H7 (cell line): ENCODE data around the gene ATP4A. TPM values are rescaled to one million over a fixed set of nuclear protein-coding genes. Genes with fewer than 3 reads are reported as not detected.

Source experiments
- DNase-seq: peaks from one replicate; pipeline ENCODE4 v3.0.0; 2012
- H3K27me3 ChIP-seq: 2 replicates; pipeline ENCODE4 v1.6.0; 2011; ENCODE audit warnings: mild to moderate bottlenecking, low read length; ENCODE audit not compliant: control insufficient read depth, insufficient read depth
- H3K36me3 ChIP-seq: replicated peaks from 2 replicates; pipeline ENCODE4 v1.5.1; 2011; ENCODE audit warnings: low read length; ENCODE audit not compliant: control insufficient read depth, insufficient read depth
- H3K4me3 ChIP-seq: 2 replicates; pipeline ENCODE4 v1.5.1; 2011; ENCODE audit warnings: low read depth, mild to moderate bottlenecking, control low read depth, low read length, moderate library complexity; ENCODE audit not compliant: insufficient read depth
- total RNA-seq: library from RNA; depleted of rRNA; stranded (reverse); fragments of >200 nt; shearing (Covaris generic); gene quantifications from 2 replicates; pipeline ENCODE4 v1.2.3, GENCODE V29; 2014

ATP4A gene
- total RNA-seq, 1 experiment from 2014 or later, result 0.21 TPM

DNA sequence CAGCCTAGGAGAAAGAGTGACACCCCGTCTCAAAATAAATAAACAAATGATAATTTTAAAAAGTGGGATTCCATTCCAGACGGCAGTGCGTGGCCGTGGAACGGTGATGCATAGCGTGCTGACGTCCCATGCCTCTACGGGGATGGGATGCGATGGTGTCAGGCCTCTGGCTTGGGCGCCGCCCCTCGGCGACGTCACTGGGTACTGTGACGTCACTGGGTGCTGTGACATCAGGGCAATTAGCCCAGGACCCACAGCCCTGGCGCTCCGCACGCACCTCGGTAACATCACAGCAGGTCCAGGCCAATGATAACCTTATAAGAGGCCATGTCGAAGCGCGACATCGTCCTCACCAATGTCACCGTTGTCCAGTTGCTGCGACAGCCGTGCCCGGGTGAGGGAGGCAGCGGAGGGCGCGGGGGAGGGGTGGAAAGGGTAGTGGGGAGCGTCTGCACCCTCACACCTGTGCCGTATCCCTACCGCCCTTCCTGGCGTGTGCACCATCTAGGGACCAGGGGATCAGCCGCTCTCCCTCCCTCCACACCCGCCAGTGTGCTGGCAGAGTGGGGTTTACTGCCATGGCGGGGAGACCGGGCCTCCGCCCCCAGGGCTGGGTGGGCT, 30.1 kb downstream of the ATP4A start, which contains the start of gene GAPDHS:
TSS of gene GAPDHS (plus strand) at position 256 of the 621 bp plus-strand sequence. CDS start at position 328, 72 bp downstream.
- Histone ChIP-seq H3K27me3 (peaks cover 2% of the 10 kb centered on the region), H3K4me3 (peak within 1 kb of the TSS; percentile 27; the same call in 1 of the 2 replicates), H3K36me3 (no peaks in the 10 kb centered on the region)
- peak; percentile 80 for DNase-seq

DNA sequence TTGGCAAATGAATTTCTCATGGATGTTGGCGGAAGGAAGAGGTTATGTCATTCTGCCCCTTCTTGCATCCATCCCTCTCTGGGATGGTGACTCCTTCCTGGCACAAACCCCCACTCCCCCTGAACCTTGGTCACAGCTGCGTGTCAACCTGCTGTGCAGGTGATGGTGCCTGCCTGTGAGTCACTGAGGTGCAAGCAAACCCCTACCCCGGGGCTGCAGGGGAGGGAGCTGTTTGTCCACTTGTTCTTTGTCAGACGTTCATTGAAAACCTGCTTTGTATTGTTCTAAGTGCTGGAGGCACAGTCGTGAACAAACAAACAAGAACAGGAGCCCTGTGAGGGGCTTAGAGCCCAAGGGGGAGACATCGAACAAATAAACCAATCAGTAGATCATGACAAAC, 32.2 kb downstream of the ATP4A start:
- no peak for DNase-seq
- H3K36me3 ChIP-seq, result no peaks in the 10 kb centered on the region
- H3K27me3 ChIP-seq, result peaks cover 2% of the 10 kb centered on the region
- no peak overlapping the region for H3K4me3 ChIP-seq

DNA sequence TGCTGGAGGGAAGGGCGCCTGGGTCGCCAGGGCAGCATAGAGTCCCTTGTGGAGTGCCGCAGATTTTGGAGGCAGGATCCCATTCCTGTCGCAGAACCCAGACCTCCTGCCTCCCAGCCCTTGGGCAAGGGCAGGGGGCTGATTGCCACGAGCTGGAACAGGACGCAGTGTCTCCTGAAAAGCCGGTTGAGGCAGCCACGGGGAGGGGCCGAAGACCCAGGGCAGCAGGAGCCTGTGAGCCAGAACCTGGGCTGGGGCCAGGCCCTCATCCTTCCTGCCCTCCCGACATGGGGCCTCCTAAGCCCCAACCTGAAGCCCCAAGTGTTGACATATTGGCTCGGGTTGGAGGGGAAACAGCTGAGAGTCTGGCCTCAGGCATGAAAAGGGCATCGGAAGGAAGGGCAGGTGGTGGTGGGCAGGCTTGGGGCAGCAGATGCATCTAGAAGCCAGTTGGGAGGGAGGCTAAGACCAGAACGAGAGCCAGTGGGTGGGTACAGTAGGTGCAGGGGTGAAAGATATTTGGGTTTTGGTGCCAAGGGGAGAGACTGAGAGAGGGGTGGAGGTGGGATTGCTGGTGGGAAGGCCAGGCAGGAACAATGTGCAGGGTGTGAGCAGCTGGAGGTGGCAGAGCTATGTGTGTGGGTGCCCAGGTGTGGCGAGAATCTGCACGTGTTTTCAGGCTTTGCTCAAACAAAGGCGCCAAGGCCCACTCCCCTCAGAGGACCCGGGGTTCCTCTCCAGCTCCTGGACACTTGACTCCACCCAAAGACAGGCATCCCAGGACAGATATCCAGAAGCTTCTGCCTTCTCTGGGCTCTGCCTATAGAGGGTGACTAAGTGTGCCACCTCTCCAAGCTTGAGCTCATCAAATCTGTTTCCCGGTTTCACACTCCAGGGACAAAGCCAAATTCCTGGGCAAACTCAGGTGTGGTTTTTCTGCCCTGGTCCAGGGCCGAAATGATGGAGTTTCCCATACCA, 33.9 kb downstream of the ATP4A start:
- H3K27me3 ChIP-seq, result peaks cover 6% of the 10 kb centered on the region
- H3K36me3 ChIP-seq, result no peaks in the 10 kb centered on the region
- no peak for DNase-seq
- no peak overlapping the region for H3K4me3 ChIP-seq

DNA sequence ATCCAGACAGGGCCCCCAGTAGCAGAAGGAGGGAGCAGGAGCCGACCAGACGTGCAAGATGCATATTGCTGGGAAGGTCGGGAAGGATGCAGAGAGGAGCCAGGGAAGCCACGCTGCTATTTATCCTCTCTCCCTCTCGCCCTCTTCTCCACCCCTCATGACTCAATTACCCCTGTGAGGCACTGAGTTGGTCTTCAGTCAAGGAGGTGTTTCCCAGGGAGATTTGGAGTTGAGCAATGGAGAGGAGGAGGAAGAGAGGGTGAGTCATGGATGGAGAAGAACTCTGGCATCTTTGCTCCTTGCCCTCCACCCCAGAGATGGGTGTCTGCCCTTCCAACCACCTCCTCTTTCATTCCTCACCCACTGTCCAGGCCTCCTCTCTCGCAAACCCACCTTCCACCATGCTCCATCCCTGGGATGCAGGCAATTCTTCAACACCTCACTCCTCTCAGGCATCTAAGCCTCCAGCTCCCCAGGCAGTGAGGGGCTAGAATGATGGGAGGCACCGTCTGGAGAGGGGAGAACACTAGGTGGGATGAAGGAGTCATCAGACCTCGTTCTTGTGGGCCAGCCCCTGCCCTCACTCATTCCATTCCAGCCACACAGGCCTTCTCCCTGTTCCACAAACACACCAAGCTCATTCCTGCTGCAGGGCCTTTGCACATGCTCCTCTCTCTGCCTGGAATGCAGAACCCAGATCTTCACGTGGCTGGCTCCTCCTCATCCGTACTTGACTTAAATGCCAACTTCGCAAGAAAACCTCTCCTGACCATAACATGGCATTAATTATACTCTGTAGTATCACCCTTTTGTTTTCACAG, 35.0 kb downstream of the ATP4A start, which contains the start of gene SBSN:
TSS of gene SBSN (minus strand) at position 94 of the 821 bp plus-strand sequence. CDS start at position 64, 30 bp downstream.
- DNase-seq, result no peak
- H3K36me3 ChIP-seq, result no peaks in the 10 kb centered on the region
- H3K27me3 ChIP-seq, result peaks cover 6% of the 10 kb centered on the region
- H3K4me3 ChIP-seq, result no peak within 1 kb of the TSS

DNA sequence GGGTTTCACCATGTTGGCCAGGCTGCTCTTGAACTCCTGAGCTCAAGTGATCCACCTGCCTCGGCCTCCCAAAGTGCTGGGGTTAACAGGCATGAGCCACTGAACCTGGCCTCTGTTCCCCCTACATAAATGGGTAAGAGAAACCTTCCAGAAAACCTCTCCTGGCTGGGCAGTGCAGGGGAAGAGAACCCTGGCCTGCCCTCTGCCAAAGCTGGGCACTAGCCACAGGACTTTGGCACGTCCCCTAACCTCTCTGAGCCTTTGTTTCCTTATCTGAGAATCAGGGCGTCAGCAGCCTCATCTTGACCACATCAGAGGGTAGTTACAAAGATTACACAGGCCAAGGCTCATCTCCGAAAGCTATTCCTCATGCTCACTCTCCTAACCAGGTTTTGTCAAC, 37.6 kb downstream of the ATP4A start:
- Histone ChIP-seq H3K27me3 (peaks cover 4% of the 10 kb centered on the region), H3K36me3 (no peaks in the 10 kb centered on the region), H3K4me3 (no peak overlapping the region)
- no peak for DNase-seq

DNA sequence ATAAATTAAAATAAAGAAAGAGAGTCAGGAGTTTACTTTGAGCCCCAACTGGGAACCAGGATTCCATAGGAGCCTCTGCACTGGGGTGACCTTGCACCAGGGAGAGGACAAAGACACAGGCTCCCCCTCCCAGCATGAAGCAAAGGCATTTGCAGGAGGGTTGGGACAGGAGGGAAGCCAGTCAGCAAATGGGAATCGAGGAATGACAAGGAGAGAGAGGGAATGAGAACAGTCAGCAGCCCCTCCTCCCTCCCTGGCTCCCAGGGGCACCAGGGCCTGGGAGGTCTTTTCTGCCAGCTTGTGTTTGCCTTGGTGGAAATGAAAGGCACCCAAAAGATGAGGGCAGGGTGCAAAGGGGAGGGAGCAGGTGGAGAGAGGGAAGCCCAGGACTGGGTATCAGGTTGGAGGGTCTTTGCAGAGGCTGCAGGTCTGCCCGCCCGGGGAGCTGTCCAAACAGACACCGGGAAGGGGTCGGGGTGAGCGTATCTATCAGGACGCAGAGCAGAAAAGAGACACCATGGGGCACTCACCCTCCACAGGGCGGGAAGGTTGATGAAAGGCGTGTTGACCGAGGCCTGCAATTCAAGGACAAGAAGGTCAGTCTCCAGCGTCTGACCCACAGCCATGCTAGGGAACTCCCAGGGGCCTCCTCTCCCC, 39.1 kb downstream of the ATP4A start:
- Histone ChIP-seq H3K36me3 (no peaks in the 10 kb centered on the region), H3K27me3 (peaks cover 4% of the 10 kb centered on the region), H3K4me3 (peak overlapping the region; percentile 19)
- DNase-seq, result peak; percentile 84

DNA sequence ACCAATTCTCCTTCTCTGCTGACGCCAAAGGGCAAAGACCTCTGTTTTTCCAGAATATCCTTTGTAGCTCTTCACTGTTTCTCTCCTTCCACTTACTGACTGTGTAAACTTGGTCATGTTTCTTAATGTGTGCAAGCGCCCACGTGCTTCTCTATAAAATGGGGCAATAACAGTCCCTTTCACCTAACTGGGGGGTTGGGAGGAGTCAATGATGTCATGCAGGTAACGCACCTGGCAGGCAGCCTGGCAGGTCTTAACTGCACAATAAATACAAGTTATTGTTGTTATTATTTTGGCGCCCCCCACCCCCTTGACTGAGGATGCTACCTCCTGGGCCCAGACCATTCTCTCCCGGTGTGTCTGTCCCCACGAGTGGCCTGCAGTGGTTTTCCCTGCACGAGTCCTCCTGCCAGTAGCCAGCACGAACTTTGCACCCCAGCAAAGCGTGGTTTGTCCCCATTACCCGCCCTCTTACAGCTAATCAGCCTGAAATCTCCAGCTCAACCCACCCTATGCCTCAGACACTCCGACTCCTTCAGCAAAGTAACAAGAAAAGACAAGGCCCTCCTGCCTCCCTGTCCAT, 40.6 kb downstream of the ATP4A start:
- H3K27me3 ChIP-seq, result peaks cover 4% of the 10 kb centered on the region; the same call in 1 of the 2 replicates
- no peaks in the 10 kb centered on the region for H3K36me3 ChIP-seq
- H3K4me3 ChIP-seq, result no peak overlapping the region
- no peak for DNase-seq

DNA sequence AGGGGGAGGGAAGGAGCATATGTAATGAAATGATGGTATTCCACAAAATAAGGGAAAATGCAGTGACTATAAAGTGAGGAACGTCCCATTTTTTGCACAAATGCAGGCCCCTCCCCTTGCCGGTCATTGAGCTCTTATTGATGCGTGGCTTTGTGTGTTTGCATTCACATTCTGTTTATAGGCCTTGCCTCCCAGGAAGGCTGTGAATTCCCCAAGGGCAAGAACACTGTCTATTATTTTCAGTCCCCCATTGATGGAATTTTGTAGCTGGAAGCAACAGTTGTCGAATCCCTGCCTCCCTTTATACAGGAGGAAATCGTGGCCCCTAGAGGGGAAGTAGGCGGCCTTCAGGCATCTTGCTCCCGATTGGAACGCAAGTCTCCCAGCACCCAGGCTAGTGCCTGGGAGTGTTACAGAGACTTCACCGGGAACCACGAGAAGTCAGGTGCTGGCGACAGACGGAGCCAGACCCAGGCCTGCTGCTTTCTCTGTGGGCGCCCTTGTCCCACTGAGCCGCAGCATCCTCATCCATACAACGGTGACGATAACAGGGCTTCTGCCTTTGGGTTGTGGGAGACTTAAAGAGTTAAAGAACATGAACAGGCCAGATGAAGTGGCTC, 42.2 kb downstream of the ATP4A start:
- peak; percentile 66 for DNase-seq
- H3K27me3 ChIP-seq, result peaks cover 4% of the 10 kb centered on the region; the same call in 1 of the 2 replicates
- H3K4me3 ChIP-seq, result no peak overlapping the region
- H3K36me3 ChIP-seq, result no peaks in the 10 kb centered on the region

DNA sequence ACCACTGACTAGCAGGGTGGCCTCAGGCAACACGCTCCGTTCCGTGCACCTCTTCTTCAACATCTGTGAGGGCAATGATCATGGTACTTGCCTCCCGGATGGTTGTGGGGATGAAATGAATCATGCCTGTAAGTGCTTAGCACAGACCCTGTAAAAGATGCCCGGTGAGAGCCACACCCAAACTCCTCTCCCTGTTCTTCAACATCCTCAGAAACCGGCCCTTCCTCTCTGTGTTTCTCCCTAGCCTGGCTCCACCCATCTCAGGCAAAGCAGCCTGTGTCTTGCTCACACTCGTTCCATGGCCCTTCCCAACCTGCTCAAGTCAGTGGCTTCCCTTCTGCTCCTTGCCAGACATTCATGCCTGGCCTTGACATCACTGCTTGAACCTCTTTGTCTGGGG, 44.2 kb downstream of the ATP4A start:
- peaks cover 2% of the 10 kb centered on the region; the same call in 1 of the 2 replicates for H3K27me3 ChIP-seq
- no peak for DNase-seq
- no peak overlapping the region for H3K4me3 ChIP-seq
- no peaks in the 10 kb centered on the region for H3K36me3 ChIP-seq

DNA sequence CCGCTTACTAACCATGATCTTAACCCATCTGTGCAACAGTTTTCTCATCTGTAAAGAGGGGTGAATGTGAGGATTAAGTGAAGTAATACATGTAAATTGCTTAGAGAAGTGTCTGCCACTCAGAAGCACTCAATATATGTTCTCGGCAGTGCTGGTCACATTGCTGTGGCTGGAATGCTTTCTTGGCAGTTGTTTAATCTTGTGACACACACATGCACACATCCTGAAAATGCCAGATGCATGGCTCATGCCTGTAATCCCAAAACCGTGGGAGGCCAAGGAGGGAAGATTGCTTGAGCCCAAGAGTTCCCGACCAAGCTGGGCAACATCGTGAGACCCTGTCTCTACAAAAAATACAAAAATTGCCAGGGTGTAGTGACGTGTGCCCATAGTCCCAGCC, 45.1 kb downstream of the ATP4A start:
- Histone ChIP-seq H3K4me3 (no peak overlapping the region), H3K27me3 (peaks cover 2% of the 10 kb centered on the region; the same call in 1 of the 2 replicates), H3K36me3 (no peaks in the 10 kb centered on the region)
- no peak for DNase-seq

DNA sequence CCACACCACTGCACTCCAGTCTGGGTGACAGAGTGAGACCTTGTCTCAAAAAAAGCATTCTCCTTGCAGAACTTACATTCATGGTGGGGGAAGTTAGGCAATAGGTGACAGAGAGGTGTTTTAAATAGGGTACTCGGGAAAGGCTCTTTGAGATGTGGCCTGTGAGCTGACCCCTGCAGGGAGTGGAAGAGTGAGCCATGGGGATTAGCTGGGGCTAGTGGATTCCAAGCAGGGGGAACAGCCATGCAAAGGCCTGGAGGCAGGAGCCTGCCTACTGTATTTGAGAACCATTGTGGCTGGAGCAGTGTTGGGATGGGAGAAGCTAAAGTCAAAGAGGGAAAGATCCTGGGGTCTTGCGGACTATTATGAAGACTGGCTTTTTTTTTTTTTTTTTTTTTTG, 46.1 kb downstream of the ATP4A start:
- Histone ChIP-seq H3K4me3 (no peak overlapping the region), H3K27me3 (peaks cover 4% of the 10 kb centered on the region), H3K36me3 (no peaks in the 10 kb centered on the region)
- DNase-seq, result no peak

DNA sequence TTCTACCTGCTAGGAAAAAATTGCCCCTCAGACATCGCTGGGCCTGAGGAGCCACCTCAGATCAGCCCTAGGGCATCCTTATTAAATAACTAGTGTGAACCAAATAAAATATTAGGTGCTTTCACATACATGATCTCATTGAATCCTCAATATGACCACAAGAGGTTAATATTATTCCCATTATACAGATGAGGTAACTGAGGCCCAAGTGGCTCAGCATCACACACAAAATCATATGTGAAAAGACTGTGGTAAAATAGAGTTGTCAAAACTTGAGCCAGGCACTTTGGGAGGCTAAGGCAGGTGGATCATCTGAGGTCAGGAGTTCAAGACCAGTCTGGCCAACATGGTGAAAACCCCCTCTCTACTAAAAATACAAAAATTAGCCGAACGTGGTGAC, 47.1 kb downstream of the ATP4A start:
- no peak for DNase-seq

DNA sequence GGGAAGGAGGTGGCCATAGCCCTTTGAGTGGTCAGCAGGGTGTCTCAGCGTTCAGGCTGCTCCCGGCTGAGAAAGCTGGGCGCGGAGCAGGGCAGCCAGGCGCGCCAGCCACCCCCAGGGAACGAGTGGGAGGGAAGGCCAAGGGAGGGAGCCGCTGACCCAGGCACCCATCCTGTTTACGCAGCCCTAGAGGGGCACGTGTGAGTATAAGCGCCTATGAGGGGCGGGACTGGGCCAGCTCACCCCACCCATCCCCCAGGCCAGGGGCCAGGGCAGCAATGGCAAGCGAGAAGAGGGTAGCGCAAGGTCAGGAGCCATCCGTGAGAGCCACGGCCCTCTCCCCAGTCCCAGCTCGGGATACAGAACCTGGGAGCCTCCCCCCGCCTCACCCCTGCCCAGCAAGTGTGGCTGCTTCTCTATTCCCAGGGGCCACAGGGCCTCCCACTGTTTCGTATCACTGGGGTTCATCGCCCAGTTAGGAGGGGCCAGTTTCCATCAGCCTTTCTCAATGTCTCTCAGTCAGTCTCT, 49.1 kb downstream of the ATP4A start:
- peak; percentile 87 for DNase-seq
- Histone ChIP-seq H3K4me3 (peak overlapping the region; percentile 41), H3K27me3 (peaks cover 4% of the 10 kb centered on the region), H3K36me3 (no peaks in the 10 kb centered on the region)

More for the DNA sequence above, 47.1 kb downstream of the ATP4A start:
- H3K27me3 ChIP-seq, result peaks cover 4% of the 10 kb centered on the region
- no peaks in the 10 kb centered on the region for H3K36me3 ChIP-seq
- no peak overlapping the region for H3K4me3 ChIP-seq
